GM12878 (cell line): ENCODE data around the gene ANKHD1. TPM values are rescaled to one million over a fixed set of nuclear protein-coding genes. Genes with fewer than 3 reads are reported as not detected.
A peak's percentile ranks its signal among the peaks of the same experiment; 100 is the strongest.

Experiments
- ATAC-seq: fragments of 200-7000 bp; cut with Tn5 transposase; 3 replicates; pipeline ENCODE4 v1.9.1; 2020; ENCODE audit warnings: mild to moderate bottlenecking, moderate library complexity
- BruUV-seq: library from RNA; stranded (reverse); fragments of 400-500 nt; replicated peaks from 2 replicates; lab custom pipeline; 2021; lab: Mats Ljungman, UMichigan
- CTCF ChIA-PET: fragments of 300-600 bp; sonication (Branson Sonifier 250); formaldehyde crosslinking; extraction: SDS; loops from one replicate; lab custom pipeline; 2021; ENCODE audit warnings: inconsistent platforms; lab: Yijun Ruan, JAX
- POLR2A ChIA-PET: fragments of 350-600 bp; formaldehyde crosslinking; extraction: SDS; loops from one replicate; lab custom pipeline; 2021; ENCODE audit warnings: inconsistent platforms; lab: Charles Lee
- RAD21 ChIA-PET: fragments of 300-600 bp; sonication (Branson Sonifier 250); formaldehyde crosslinking; loops from one replicate; lab custom pipeline; 2023; ENCODE audit warnings: antibody characterized with exemption; ENCODE audit not compliant: unreplicated experiment; lab: Charles Lee
- SMC1A ChIA-PET: fragments of 300-600 bp; sonication (Branson Sonifier 250); formaldehyde crosslinking; loops from one replicate; lab custom pipeline; 2023; ENCODE audit not compliant: unreplicated experiment, uncharacterized antibody; lab: Charles Lee
- DNase-seq: peaks from one replicate; pipeline ENCODE4 v3.0.0-alpha.2; 2011; ENCODE audit warnings: low read depth, low spot score
- FAIRE-seq: peaks from 3 replicates; lab custom pipeline; 2011; peaks lifted over from hg19 to GRCh38; lab: Jason Lieb, UNC
- H2AFZ ChIP-seq: 2 replicates; pipeline ENCODE4 v1.6.0; 2011; ENCODE audit warnings: low read depth, low read length, control low read depth; ENCODE audit not compliant: control insufficient read depth
- H3K27ac ChIP-seq: 2 replicates; pipeline ENCODE4 v1.5.1; 2011; ENCODE audit warnings: control low read depth; ENCODE audit not compliant: control insufficient read depth, insufficient read depth
- H3K27me3 ChIP-seq, 2 experiments: replicated peaks in 1 of 2; 2 replicates each; pipeline versions ENCODE4 v1.6.0 to v1.6.1; 2011; ENCODE audit warnings: low read length in 1 of 2; ENCODE audit not compliant: control insufficient read depth in 2 of 2, insufficient read depth in 2 of 2
- H3K36me3 ChIP-seq, 2 experiments: 2 replicates each; pipeline ENCODE4 v1.5.1; 2011; ENCODE audit warnings: low read length in 1 of 2; ENCODE audit not compliant: control insufficient read depth in 2 of 2, insufficient read depth in 2 of 2
- H3K4me1 ChIP-seq: 2 replicates; pipeline ENCODE4 v1.6.1; 2011; ENCODE audit warnings: mild to moderate bottlenecking, low read length, moderate library complexity, mixed read lengths; ENCODE audit not compliant: control insufficient read depth, insufficient read depth
- H3K4me2 ChIP-seq: 2 replicates; pipeline ENCODE4 v1.6.0; 2011; ENCODE audit warnings: control low read depth; ENCODE audit not compliant: control insufficient read depth, insufficient read depth
- H3K4me3 ChIP-seq: fragments of 200-600 bp; sonication (generic); 2 replicates; pipeline ENCODE4 v1.5.1; 2016
- H3K79me2 ChIP-seq: 2 replicates; pipeline ENCODE4 v1.6.0; 2011; ENCODE audit warnings: low read length; ENCODE audit not compliant: control insufficient read depth, insufficient read depth
- H3K9ac ChIP-seq: 2 replicates; pipeline ENCODE4 v1.8.0; 2011; ENCODE audit warnings: low read length, control low read depth, mixed read lengths; ENCODE audit not compliant: control insufficient read depth, insufficient read depth
- H3K9me3 ChIP-seq: replicated peaks from 3 replicates; pipeline ENCODE4 v1.5.1; 2011; ENCODE audit warnings: mild to moderate bottlenecking, low read length; ENCODE audit not compliant: control insufficient read depth, insufficient read depth
- H4K20me1 ChIP-seq: 2 replicates; pipeline ENCODE4 v1.6.0; 2011; ENCODE audit not compliant: control insufficient read depth, insufficient read depth
- LARP7 ChIP-seq: fragments of 450-650 bp; IDR thresholded peaks from 2 replicates; pipeline ENCODE4 v1.6.1; 2017; ENCODE audit warnings: mild to moderate bottlenecking
- WGBS: methylation state at CpG from one replicate; pipeline ENCODE4 v1.1.6; 2016; ENCODE audit warnings: low lambda C conversion rate; ENCODE audit not compliant: insufficient replicate concordance, insufficient coverage; ENCODE audit errors: missing lambda C conversion rate; 5-methylcytosine and 5-hydroxymethylcytosine counted together
- in situ Hi-C: fragments of 300-500 bp; cut with MboI; formaldehyde crosslinking; loops from 9 replicates; pipeline ENCODE4 v1.14.3; 2018; ENCODE audit warnings: mixed read lengths
- intact Hi-C: fragments of 100-400 bp; cut with micrococcal nuclease; formaldehyde crosslinking; loops from one replicate; pipeline ENCODE4 v1.14.2; 2022; ENCODE audit not compliant: unreplicated experiment
- polyA plus RNA-seq, 11 experiments: library from polyadenylated mRNA; depleted of rRNA in 4 of 11; unstranded in 6 of 11; stranded (reverse) in 5 of 11; fragments of >200 nt; fragmentation: Nextera tagmentation in 4 of 11; fragmentation: Illumina TruSeq in 1 of 11; extraction: Ambion mirVana in 4 of 11; extraction: Trizol in 1 of 11; gene quantifications; 1 replicate in 1 of 11; 2 replicates in 10 of 11; pipeline versions ENCODE4 v1.2.1 to v1.2.3, GENCODE V29; 2011 to 2016; ENCODE audit warnings: inconsistent platforms in 2 of 11, missing spikeins in 2 of 11, low read depth in 1 of 11
- total RNA-seq, 4 experiments: library from RNA; depleted of rRNA in 3 of 4; stranded (reverse); fragments of >200 nt in 3 of 4; fragmentation: Illumina TruSeq in 1 of 4; extraction: Trizol in 1 of 4; gene quantifications; 2 replicates each; pipeline versions ENCODE4 v1.2.1 to v1.2.3, GENCODE V29; 2013 to 2021
- TF ChIP-seq, protein P1 (sequence below): fragments of 450-650 bp; formaldehyde crosslinking; IDR thresholded peaks from 2 replicates; pipeline ENCODE4 v1.4.0; 2020; ENCODE audit warnings: mild to moderate bottlenecking, moderate library complexity

ANKHD1 gene
- total and polyA plus RNA-seq, 10 of the 15 experiments (the other 5 are each of a cell fraction or from before 2014, with no cell fraction given) = 31.6 to 96.8 (median 74.3) TPM

DNA sequence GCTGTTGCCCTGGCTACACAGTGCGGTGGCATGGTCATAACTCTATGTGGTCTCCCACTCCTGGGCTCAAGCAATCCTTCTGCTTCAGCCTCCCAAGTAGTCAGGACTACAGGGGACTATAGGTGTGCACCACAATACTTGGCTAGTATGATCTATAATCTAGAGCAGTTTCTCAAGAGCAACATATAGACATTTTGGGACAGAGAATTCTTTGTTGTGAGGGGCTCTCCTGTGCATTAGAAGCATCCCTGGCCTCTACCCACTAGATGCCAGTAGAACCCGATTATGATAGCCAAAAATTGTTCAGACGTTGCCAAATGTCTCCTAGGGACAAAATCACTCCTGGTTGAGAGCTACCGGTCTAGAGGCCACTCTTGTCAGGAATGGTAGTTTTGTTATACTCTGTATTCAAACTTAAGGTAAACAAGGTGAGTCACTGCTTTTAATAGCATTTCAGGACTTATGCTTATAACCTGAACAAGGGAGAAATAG lies 7.2 kb downstream of the ANKHD1 start:
- Histone ChIP-seq H4K20me1 (no peaks in the 10 kb centered on the region; the same call in 1 of the 2 replicates), H3K9ac (no peak overlapping the region), H3K27ac (no peak overlapping the region), H3K79me2 (peaks cover 77% of the 10 kb centered on the region), H3K36me3 (peaks cover 0 to 6% of the 10 kb centered on the region in 2 experiments; a peak in 2 of 4 replicates), H3K9me3 (no peaks in the 10 kb centered on the region; the same call in 2 of the 3 replicates), H3K27me3 (no peaks in the 10 kb centered on the region), H2AFZ (no peak overlapping the region), H3K4me2 (no peak overlapping the region; the same call in 1 of the 2 replicates), H3K4me1 (no peaks in the 10 kb centered on the region; the same call in 1 of the 2 replicates), H3K4me3 (no peak overlapping the region)
- ChIA-PET CTCF (interaction anchor here (0.6 to 1.0 kb wide), 2 partner anchors 35 to 306 kb away, joined by 3 to 4 read pairs; no protein-coding TSS in a partner anchor), SMC1A (no interaction called here), POLR2A (interaction anchor here (0.6 kb wide), 1 partner anchor 321 kb away, joined by 3 read pairs; no protein-coding TSS in a partner anchor), RAD21 (no interaction called here)
- 63% methylated on average over 4 of the region's 4 CpGs for WGBS
- DNase-seq (no peak), ATAC-seq (peak; percentile 61), FAIRE-seq (no peak)
- BruUV-seq = no TSS peak
- in situ Hi-C loops (loop anchor here (25.0 kb wide), 1 partner anchor 1204 kb away; the partner anchor contains the start of gene DIAPH1), intact Hi-C loops (no loop called here)
- TF ChIP-seq LARP7 = no peak
- TF ChIP-seq, protein P1, sequence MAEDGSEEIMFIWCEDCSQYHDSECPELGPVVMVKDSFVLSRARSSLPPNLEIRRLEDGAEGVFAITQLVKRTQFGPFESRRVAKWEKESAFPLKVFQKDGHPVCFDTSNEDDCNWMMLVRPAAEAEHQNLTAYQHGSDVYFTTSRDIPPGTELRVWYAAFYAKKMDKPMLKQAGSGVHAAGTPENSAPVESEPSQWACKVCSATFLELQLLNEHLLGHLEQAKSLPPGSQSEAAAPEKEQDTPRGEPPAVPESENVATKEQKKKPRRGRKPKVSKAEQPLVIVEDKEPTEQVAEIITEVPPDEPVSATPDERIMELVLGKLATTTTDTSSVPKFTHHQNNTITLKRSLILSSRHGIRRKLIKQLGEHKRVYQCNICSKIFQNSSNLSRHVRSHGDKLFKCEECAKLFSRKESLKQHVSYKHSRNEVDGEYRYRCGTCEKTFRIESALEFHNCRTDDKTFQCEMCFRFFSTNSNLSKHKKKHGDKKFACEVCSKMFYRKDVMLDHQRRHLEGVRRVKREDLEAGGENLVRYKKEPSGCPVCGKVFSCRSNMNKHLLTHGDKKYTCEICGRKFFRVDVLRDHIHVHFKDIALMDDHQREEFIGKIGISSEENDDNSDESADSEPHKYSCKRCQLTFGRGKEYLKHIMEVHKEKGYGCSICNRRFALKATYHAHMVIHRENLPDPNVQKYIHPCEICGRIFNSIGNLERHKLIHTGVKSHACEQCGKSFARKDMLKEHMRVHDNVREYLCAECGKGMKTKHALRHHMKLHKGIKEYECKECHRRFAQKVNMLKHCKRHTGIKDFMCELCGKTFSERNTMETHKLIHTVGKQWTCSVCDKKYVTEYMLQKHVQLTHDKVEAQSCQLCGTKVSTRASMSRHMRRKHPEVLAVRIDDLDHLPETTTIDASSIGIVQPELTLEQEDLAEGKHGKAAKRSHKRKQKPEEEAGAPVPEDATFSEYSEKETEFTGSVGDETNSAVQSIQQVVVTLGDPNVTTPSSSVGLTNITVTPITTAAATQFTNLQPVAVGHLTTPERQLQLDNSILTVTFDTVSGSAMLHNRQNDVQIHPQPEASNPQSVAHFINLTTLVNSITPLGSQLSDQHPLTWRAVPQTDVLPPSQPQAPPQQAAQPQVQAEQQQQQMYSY (CRISPR knock-in tag) = no peak
